Endodermal cell (in vitro differentiated cells): ENCODE measurements around the gene TRAP1. TPM values are rescaled to one million over a fixed set of nuclear protein-coding genes. Genes with fewer than 3 reads are reported as not detected.

Experiments used
- DNase-seq: peaks from one replicate; pipeline ENCODE4 v3.0.0-alpha.2; 2017
- H3K27ac ChIP-seq: 2 replicates; pipeline ENCODE4 v1.5.1; 2013; ENCODE audit warnings: mild to moderate bottlenecking, low read depth, low read length, moderate library complexity
- H3K27me3 ChIP-seq: 2 replicates; pipeline ENCODE4 v1.6.1; 2013; ENCODE audit warnings: mild to moderate bottlenecking, low read length, moderate library complexity; ENCODE audit not compliant: insufficient read depth, control insufficient read depth, poor library complexity, severe bottlenecking
- H3K36me3 ChIP-seq: 2 replicates; pipeline ENCODE4 v1.7.0; 2013; ENCODE audit warnings: mild to moderate bottlenecking, low read length, moderate library complexity; ENCODE audit not compliant: control insufficient read depth, insufficient read depth
- H3K4me1 ChIP-seq: one replicate; pipeline ENCODE4 v1.7.0; 2013; ENCODE audit warnings: low read length; ENCODE audit not compliant: control insufficient read depth, insufficient read depth
- H3K4me3 ChIP-seq: 2 replicates; pipeline ENCODE4 v1.5.1; 2013; ENCODE audit warnings: mild to moderate bottlenecking, low read length, moderate library complexity
- H3K9ac ChIP-seq: 2 replicates; pipeline ENCODE4 v1.6.1; 2013; ENCODE audit warnings: mild to moderate bottlenecking, low read length, moderate library complexity; ENCODE audit not compliant: poor library complexity, severe bottlenecking; ENCODE audit errors: extremely low read depth
- H3K9me3 ChIP-seq: 2 replicates; pipeline ENCODE4 v1.6.1; 2013; ENCODE audit warnings: mild to moderate bottlenecking, low read length, moderate library complexity; ENCODE audit not compliant: control insufficient read depth
- H3K27ac Mint-ChIP-seq: 2 replicates; pipeline ENCODE4 v1.8.0; 2020; ENCODE audit warnings: mixed read lengths
- H3K27me3 Mint-ChIP-seq: 2 replicates; pipeline ENCODE4 v1.8.0; 2021; ENCODE audit warnings: mild to moderate bottlenecking, mixed read lengths; ENCODE audit not compliant: insufficient read depth
- H3K36me3 Mint-ChIP-seq: 2 replicates; pipeline ENCODE4 v1.8.0; 2020; ENCODE audit warnings: low read depth, mixed read lengths
- H3K4me1 Mint-ChIP-seq: 2 replicates; pipeline ENCODE4 v1.8.0; 2020; ENCODE audit warnings: mixed read lengths
- H3K4me3 Mint-ChIP-seq: 2 replicates; pipeline ENCODE4 v1.8.0; 2020; ENCODE audit warnings: mild to moderate bottlenecking, moderate library complexity, mixed read lengths
- H3K9me3 Mint-ChIP-seq: 2 replicates; pipeline ENCODE4 v1.8.0; 2020; ENCODE audit warnings: mild to moderate bottlenecking, mixed read lengths
- CTCF ChIP-seq: fragments of 200-600 bp; sonication (generic); conservative IDR thresholded peaks from 2 replicates; pipeline ENCODE4 v1.5.0; 2021; ENCODE audit warnings: antibody characterized with exemption, mild to moderate bottlenecking
- WGBS, 2 experiments: methylation state at CpG; one replicate each; pipeline versions ENCODE4 v1.1.5 to v1.1.7; 2013; ENCODE audit warnings: missing lambda C conversion rate in 2 of 2, mixed read lengths in 1 of 2; ENCODE audit not compliant: insufficient coverage in 1 of 2, insufficient read length in 1 of 2; 5-methylcytosine and 5-hydroxymethylcytosine counted together
- total RNA-seq, 2 donors: library from RNA; stranded (reverse); fragmentation: NEBNext Ultra II Directional in 1 of 2; extraction: Animal tissue kit (Norgen Biotek cat#: 25700) in 1 of 2; gene quantifications; 2 replicates in 1 of 2; 3 replicates in 1 of 2; pipeline ENCODE4 v1.2.1, GENCODE V29; 2021

The TRAP1 gene
- total RNA-seq, 2 donors from 2014 or later = 144 to 156 TPM

GRCh38 chr16:3712861-3713372 lies 4.4 kb downstream of the TRAP1 start:
- Mint-ChIP-seq H3K4me3 (no peak overlapping the region), H3K4me1 (peaks cover 22% of the 10 kb centered on the region), H3K9me3 (no peaks in the 10 kb centered on the region), H3K27ac (peak overlapping the region; percentile 83), H3K36me3 (peaks cover 27% of the 10 kb centered on the region), H3K27me3 (no peaks in the 10 kb centered on the region)
- Histone ChIP-seq H3K27ac (no peak overlapping the region), H3K9ac (no peak overlapping the region), H3K4me3 (no peak overlapping the region), H3K27me3 (no peaks in the 10 kb centered on the region), H3K4me1 (no peaks in the 10 kb centered on the region), H3K36me3 (no peaks in the 10 kb centered on the region), H3K9me3 (no peaks in the 10 kb centered on the region)
- 90 to 94% methylated on average over 15 to 16 of the region's 16 CpGs for WGBS, 2 experiments
- TF ChIP-seq CTCF = no peak
- DNase-seq = no peak

GRCh38 chr16:3706253-3707012 lies 10.9 kb downstream of the TRAP1 start:
- H3K4me1 Mint-ChIP-seq = no peaks in the 10 kb centered on the region
- peaks cover 33% of the 10 kb centered on the region for H3K36me3 Mint-ChIP-seq
- DNase-seq = no peak
- WGBS, 2 experiments = 89 to 95% methylated on average over 9 to 10 of the region's 10 CpGs
- Histone ChIP-seq H3K4me3 (no peak overlapping the region), H3K27me3 (no peaks in the 10 kb centered on the region), H3K36me3 (no peaks in the 10 kb centered on the region), H3K9ac (no peak overlapping the region), H3K4me1 (no peaks in the 10 kb centered on the region), H3K27ac (no peak overlapping the region), H3K9me3 (no peaks in the 10 kb centered on the region)
- H3K4me3 Mint-ChIP-seq = no peak overlapping the region
- no peaks in the 10 kb centered on the region for H3K9me3 Mint-ChIP-seq
- no peaks in the 10 kb centered on the region for H3K27me3 Mint-ChIP-seq
- TF ChIP-seq CTCF = no peak
- H3K27ac Mint-ChIP-seq = peak overlapping the region; percentile 35

GRCh38 chr16:3702082-3702481 lies 15.2 kb downstream of the TRAP1 start:
- Mint-ChIP-seq H3K4me3 (no peak overlapping the region), H3K9me3 (peaks cover 1% of the 10 kb centered on the region), H3K36me3 (peaks cover 31% of the 10 kb centered on the region), H3K4me1 (no peaks in the 10 kb centered on the region), H3K27ac (no peak overlapping the region), H3K27me3 (no peaks in the 10 kb centered on the region)
- Histone ChIP-seq H3K9me3 (no peaks in the 10 kb centered on the region), H3K4me3 (no peak overlapping the region), H3K4me1 (no peaks in the 10 kb centered on the region), H3K27me3 (no peaks in the 10 kb centered on the region), H3K36me3 (no peaks in the 10 kb centered on the region), H3K27ac (no peak overlapping the region), H3K9ac (no peak overlapping the region)
- TF ChIP-seq CTCF = no peak
- 95 to 98% methylated on average over 7 of the region's 7 CpGs for WGBS, 2 experiments
- no peak for DNase-seq
